IPS DF 6.9 (cell line): ENCODE results near the gene KCNT1.

Experiments used
- DNase-seq: peaks from one replicate; pipeline ENCODE4 v3.0.0-alpha.2; 2013; ENCODE audit warnings: low read depth, low spot score
- H3K27ac ChIP-seq: one replicate; pipeline ENCODE4 v1.5.1; 2013; ENCODE audit warnings: low read length, control low read depth
- H3K27me3 ChIP-seq: 2 replicates; pipeline ENCODE4 v1.6.1; 2013; ENCODE audit warnings: mild to moderate bottlenecking, low read length; ENCODE audit not compliant: control insufficient read depth, insufficient read depth
- H3K36me3 ChIP-seq: 2 replicates; pipeline ENCODE4 v1.6.1; 2013; ENCODE audit warnings: low read length; ENCODE audit not compliant: control insufficient read depth, insufficient read depth
- H3K4me1 ChIP-seq: 2 replicates; pipeline ENCODE4 v1.6.1; 2013; ENCODE audit warnings: low read length; ENCODE audit not compliant: control insufficient read depth, insufficient read depth
- H3K4me3 ChIP-seq: 2 replicates; pipeline ENCODE4 v1.5.1; 2013; ENCODE audit warnings: mild to moderate bottlenecking, low read length
- H3K9me3 ChIP-seq: 2 replicates; pipeline ENCODE4 v1.6.1; 2013; ENCODE audit warnings: low read length, inconsistent platforms; ENCODE audit not compliant: control insufficient read depth, insufficient read depth
- WGBS: extraction: QIAGEN DNeasy Blood & Tissue Kit; methylation state at CpG from one replicate; pipeline ENCODE4 v1.1.7; 2013; ENCODE audit warnings: mixed read lengths, missing lambda C conversion rate; ENCODE audit not compliant: insufficient read length, insufficient coverage; 5-methylcytosine and 5-hydroxymethylcytosine counted together

The KCNT1 gene

DNA sequence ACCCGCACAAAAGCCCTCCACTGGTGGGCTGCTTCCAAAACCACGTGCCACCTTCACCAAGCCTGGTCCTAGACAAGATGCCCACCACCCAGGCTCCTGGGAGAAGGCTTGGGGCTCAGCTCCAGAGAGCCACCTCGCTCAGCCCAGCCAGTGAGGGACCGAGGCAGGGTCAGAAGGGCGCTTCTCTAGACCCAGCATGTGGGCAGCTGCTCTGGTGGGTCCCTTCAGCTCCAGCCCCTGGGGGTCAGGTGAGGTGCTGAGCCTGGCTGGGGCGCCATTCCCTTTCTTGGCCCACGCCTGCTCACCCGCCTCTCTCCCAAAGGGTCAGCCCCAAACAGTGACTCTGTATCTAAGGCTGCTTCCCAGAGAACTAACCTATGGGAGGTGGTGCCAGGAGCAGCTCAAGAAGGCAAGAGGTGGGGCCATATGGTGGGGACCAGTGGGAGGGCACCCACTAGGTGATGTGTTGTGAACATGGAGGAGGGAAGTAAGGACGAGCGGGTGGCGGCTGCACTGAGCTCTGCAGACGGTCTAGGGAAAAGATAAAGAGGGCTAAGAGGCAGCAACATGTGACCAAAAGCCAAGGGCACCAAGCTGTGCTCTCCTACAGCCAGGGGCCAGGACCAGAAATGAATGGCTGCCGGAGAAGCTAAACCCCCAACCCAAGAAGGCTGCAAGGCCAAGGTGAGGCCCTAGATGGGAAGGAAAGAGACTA is 126.0 kb downstream of the KCNT1 start:
- no peak overlapping the region for H3K27ac ChIP-seq

DNA sequence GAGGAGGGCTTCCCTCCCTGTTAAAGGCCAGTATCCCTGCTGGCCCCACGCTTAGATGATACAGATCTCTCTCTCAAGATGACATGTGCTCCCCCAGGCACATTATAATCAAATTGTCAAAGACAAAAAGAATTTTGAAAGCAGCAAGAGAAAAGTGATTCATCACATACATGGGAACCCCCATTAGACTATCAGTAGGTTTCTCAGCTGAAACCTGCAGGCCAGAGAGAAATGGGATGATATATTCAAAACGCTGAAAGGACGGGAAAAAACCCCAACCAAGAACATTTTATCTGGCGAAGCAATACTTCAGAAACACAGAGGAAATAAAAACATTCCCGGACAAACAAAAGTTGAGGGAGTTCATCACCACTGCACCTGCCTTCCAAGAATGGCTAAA is 126.7 kb downstream of the KCNT1 start:
- peaks cover under 1% of the 10 kb centered on the region; the same call in 1 of the 2 replicates for H3K36me3 ChIP-seq
- no peak overlapping the region for H3K4me3 ChIP-seq
- WGBS, result no CpG with 5 or more reads among the region's 5 CpGs
- H3K9me3 ChIP-seq, result no peaks in the 10 kb centered on the region
- no peaks in the 10 kb centered on the region for H3K4me1 ChIP-seq
- no peak for DNase-seq
- H3K27me3 ChIP-seq, result no peaks in the 10 kb centered on the region
- no peak overlapping the region for H3K27ac ChIP-seq

More for the DNA sequence above, 126.0 kb downstream of the KCNT1 start:
- Histone ChIP-seq H3K9me3 (no peaks in the 10 kb centered on the region), H3K4me1 (no peaks in the 10 kb centered on the region), H3K27me3 (no peaks in the 10 kb centered on the region), H3K36me3 (peaks cover 4% of the 10 kb centered on the region), H3K4me3 (no peak overlapping the region)
- no CpG with 5 or more reads among the region's 13 CpGs for WGBS
- no peak for DNase-seq

DNA sequence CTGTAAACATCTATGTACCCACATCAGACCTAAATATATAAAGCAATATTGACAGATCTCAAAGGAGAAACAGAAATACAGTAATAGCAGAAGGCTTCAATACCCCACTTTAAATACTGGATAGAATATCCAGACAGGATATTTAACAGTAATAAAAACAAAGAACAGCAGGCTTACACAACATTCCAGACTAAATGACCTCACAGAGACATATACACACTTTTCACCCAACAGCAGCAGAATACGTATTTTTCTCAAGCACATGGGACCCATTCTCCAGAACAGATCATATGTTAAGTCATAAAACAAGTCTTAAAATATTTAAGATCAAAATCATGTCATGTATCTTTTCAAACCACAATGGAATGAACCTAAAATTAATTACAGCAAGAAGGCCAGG is 128.5 kb downstream of the KCNT1 start:
- Histone ChIP-seq H3K4me1 (no peaks in the 10 kb centered on the region), H3K9me3 (no peaks in the 10 kb centered on the region), H3K27me3 (no peaks in the 10 kb centered on the region), H3K4me3 (no peak overlapping the region), H3K27ac (no peak overlapping the region), H3K36me3 (no peaks in the 10 kb centered on the region; the same call in 1 of the 2 replicates)
- WGBS, result no CpG with 5 or more reads among the region's 1 CpG
- no peak for DNase-seq

DNA sequence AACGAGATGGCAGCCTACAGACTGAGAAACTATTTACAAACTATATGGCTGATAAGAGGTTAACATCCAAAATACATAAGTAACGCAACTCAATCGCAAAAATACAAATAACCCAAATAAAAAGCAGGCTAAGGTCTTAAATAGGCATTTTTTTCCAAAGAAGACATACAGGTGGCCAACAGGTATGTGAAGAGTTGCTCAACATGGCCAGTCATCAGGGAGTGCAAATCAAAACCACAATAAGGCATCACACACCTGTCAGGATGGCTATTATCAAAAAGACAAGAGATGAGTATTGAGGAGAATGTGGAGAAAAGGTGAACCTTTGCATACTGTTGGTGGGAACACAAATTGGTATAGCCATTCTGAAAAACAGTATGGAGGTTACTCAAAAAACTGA is 131.9 kb downstream of the KCNT1 start:
- Histone ChIP-seq H3K36me3 (no peaks in the 10 kb centered on the region), H3K4me1 (no peaks in the 10 kb centered on the region), H3K4me3 (no peak overlapping the region), H3K9me3 (no peaks in the 10 kb centered on the region), H3K27me3 (no peaks in the 10 kb centered on the region), H3K27ac (no peak overlapping the region)
- no peak for DNase-seq
- WGBS, result no CpG with 5 or more reads among the region's 3 CpGs

DNA sequence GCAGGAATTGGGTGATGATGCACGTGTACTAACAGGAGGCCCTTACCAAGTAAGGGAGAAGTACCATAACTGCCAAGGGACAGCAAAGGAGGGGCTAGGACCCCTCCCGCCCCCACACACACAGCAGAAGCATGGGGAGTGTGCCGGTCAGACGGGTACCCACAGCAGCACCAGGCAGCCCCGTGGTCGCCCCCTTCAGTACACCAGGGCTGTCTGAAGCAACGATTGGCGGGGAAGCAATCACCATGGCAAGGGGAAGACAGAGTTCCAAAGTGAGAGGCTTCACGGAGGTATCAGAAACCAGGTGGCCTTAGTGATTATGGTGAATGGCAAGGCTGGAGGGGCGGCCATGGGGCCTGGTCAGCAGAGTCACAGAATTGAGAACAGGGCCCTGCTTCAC is 133.1 kb downstream of the KCNT1 start:
- no CpG with 5 or more reads among the region's 10 CpGs for WGBS
- Histone ChIP-seq H3K4me3 (no peak overlapping the region), H3K27me3 (no peaks in the 10 kb centered on the region), H3K27ac (no peak overlapping the region), H3K4me1 (peaks cover 1% of the 10 kb centered on the region; the same call in 1 of the 2 replicates), H3K9me3 (no peaks in the 10 kb centered on the region), H3K36me3 (no peaks in the 10 kb centered on the region)
- DNase-seq, result no peak

DNA sequence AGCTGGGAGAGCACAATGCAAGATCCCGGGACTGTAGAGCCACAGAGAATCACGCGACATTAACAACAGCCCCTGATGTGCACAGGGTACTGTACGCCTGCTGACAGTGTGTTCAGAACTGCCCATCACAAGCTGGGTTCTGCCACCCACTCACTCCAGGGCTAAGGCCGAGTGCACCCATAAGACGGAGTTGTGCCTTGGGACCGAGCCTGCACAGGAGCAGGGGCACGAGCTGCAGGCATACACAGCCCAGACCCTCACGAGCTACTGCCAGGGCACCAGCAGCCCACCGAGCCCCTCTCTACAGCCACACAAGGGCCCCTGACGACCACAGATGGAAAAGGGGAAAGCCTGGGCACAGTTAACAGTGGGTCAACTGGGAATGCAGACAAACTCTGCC is 137.5 kb downstream of the KCNT1 start:
- Histone ChIP-seq H3K36me3 (no peaks in the 10 kb centered on the region), H3K27ac (no peak overlapping the region), H3K27me3 (no peaks in the 10 kb centered on the region), H3K9me3 (no peaks in the 10 kb centered on the region), H3K4me1 (peaks cover 6% of the 10 kb centered on the region), H3K4me3 (no peak overlapping the region)
- no peak for DNase-seq
- no CpG with 5 or more reads among the region's 11 CpGs for WGBS

DNA sequence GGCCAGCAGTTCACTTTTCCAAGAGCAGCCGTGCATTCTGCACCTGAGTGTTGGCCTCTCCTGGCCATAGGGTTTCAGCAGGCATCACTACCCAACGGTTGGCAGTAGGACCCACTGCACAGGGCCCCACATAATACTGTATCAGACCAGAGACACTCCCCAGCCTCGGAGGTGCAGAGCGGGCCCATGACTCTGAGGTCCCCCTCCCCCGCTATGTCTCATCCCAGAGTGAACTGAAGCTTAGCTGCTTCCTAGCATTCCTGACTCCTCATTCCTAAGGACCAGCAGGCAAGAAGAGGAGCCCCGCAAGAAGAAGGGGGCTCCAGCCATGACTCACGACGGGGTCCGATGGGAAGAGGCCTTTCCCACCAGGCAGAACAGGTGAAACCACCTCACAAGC is 138.1 kb downstream of the KCNT1 start:
- DNase-seq, result no peak
- H3K4me3 ChIP-seq, result no peak overlapping the region
- H3K4me1 ChIP-seq, result peaks cover 6% of the 10 kb centered on the region
- no peaks in the 10 kb centered on the region for H3K27me3 ChIP-seq
- H3K27ac ChIP-seq, result no peak overlapping the region
- WGBS, result no CpG with 5 or more reads among the region's 9 CpGs
- no peaks in the 10 kb centered on the region for H3K9me3 ChIP-seq
- no peaks in the 10 kb centered on the region for H3K36me3 ChIP-seq

DNA sequence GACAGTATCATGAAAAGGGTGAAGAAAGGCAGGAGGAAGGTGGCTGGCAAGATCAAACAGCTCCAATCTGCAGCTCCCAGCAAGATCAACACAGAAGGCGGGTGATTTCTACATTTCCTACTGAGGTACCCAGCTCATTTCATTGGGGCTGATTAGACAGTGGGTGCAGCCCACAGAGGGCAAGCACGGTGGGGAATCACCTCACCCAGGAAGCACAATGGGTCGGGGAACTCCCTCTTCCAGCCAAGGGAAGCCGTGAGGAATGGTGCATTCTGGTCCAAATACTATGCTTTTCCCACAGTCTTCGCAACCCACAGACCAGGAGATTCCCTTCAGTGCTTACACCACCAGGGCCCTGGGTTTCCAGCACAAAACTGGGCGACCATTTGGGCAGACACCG is 138.6 kb downstream of the KCNT1 start:
- Histone ChIP-seq H3K27me3 (no peaks in the 10 kb centered on the region), H3K36me3 (no peaks in the 10 kb centered on the region), H3K4me3 (no peak overlapping the region), H3K9me3 (no peaks in the 10 kb centered on the region), H3K27ac (no peak overlapping the region), H3K4me1 (peaks cover 6% of the 10 kb centered on the region)
- WGBS, result no CpG with 5 or more reads among the region's 7 CpGs
- no peak for DNase-seq
